ENCODE measurements around the gene FBXW11. TPM values are rescaled to one million over a fixed set of nuclear protein-coding genes. Genes with fewer than 3 reads are reported as not detected.

Gene FBXW11
- total and polyA plus RNA-seq, 2 of the 13 experiments (the other 11 are each of a cell fraction or from before 2014, with no cell fraction given) = 31.7 to 53.6 TPM

- TF ChIP-seq ZNF747 (CRISPR knock-in tag; IDR thresholded peaks at IDR 0.05; ENCODE audit: borderline replicate concordance) (peak; percentile 68; the same call in 1 of the 2 replicates), ZNF678 (CRISPR knock-in tag; IDR thresholded peaks at IDR 0.05) (no peak; the same call in 1 of the 2 replicates), HNRNPL (IDR thresholded peaks at IDR 0.05; ENCODE audit: low read depth, low read length) (no peak), ZNF367 (CRISPR knock-in tag; IDR thresholded peaks at IDR 0.05; ENCODE audit: borderline replicate concordance) (no peak), ZNF552 (CRISPR knock-in tag; IDR thresholded peaks at IDR 0.05; ENCODE audit: borderline replicate concordance) (no peak), ZKSCAN5 (CRISPR knock-in tag; IDR thresholded peaks at IDR 0.05) (no peak), LCORL (IDR thresholded peaks at IDR 0.05) (no peak), LCORL (CRISPR knock-in tag; IDR thresholded peaks at IDR 0.05) (no peak), SMAD1 (CRISPR knock-in tag; IDR thresholded peaks at IDR 0.05; ENCODE audit: borderline replicate concordance, low read depth) (peak; percentile 81; the same call in 1 of the 2 replicates), ZNF710 (CRISPR knock-in tag; IDR thresholded peaks at IDR 0.05; ENCODE audit: borderline replicate concordance) (peak; percentile 26; the same call in 1 of the 2 replicates), PBX2 (CRISPR knock-in tag; IDR thresholded peaks at IDR 0.05) (no peak), SNRNP70 (IDR thresholded peaks at IDR 0.05; ENCODE audit: low read depth, low read length) (no peak), ZNF576 (CRISPR knock-in tag; IDR thresholded peaks at IDR 0.05) (no peak), ZNF691 (CRISPR knock-in tag; IDR thresholded peaks at IDR 0.05; ENCODE audit: borderline replicate concordance, low read depth) (peak; percentile 65; the same call in 1 of the 2 replicates), ZNF34 (CRISPR knock-in tag; IDR thresholded peaks at IDR 0.05; ENCODE audit: borderline replicate concordance) (peak; percentile 62; the same call in 1 of the 2 replicates), GMEB2 (CRISPR knock-in tag; IDR thresholded peaks at IDR 0.05; ENCODE audit: low read depth) (0 out of 2 replicates have a peak, but pooled peaks have one; percentile 43), ZBTB10 (CRISPR knock-in tag; IDR thresholded peaks at IDR 0.05; ENCODE audit: borderline replicate concordance) (no peak), EEA1 (CRISPR knock-in tag; IDR thresholded peaks at IDR 0.05; ENCODE audit: borderline replicate concordance) (no peak)
Observed at GRCh38 chr5:172006321-172007174, at the start of gene FBXW11 (continued).

All from HepG2 (cell line).